Measurements from ENCODE around the gene NUAK2. TPM values are rescaled to one million over a fixed set of nuclear protein-coding genes. Genes with fewer than 3 reads are reported as not detected.

NUAK2 gene
- total and polyA plus RNA-seq, 2 of the 4 experiments (the other 2 are of a cell fraction), result 7.2 to 17.6 TPM

- Histone ChIP-seq H3K9ac (ENCODE audit: low read depth, low read length) (peak overlapping the region; percentile 14; the same call in 1 of the 2 replicates), H3K23ac (ENCODE audit: low read depth, low read length) (peak overlapping the region; percentile 71; the same call in 1 of the 2 replicates), H2BK20ac (ENCODE audit: low read depth, low read length) (peak overlapping the region; percentile 87; the same call in 1 of the 2 replicates), H4K5ac (ENCODE audit: low read depth, low read length) (peak overlapping the region; percentile 27; the same call in 1 of the 2 replicates), H3K79me1 (ENCODE audit: low read depth in 1 of 2, low read length in 2 of 2) (peaks cover 3 to 5% of the 10 kb centered on the region in 2 experiments; a peak in 2 of 4 replicates), H3K4me1 (ENCODE audit: control insufficient read depth, insufficient read depth, low read length) (peaks cover 15% of the 10 kb centered on the region), H3K4me2 (ENCODE audit: low read depth, low read length) (no peak overlapping the region), H2AK5ac (ENCODE audit: low read depth, low read length) (peak overlapping the region; percentile 90), H2BK5ac (ENCODE audit: low read depth, low read length, poor library complexity, severe bottlenecking) (peak overlapping the region; percentile 18), H3K4me3 (ENCODE audit: insufficient read depth, low read depth, low read length) (no peak overlapping the region), H3K56ac (ENCODE audit: extremely low read depth, insufficient read depth, low read length) (no peak overlapping the region), H3K36me3 (ENCODE audit: control insufficient read depth, insufficient read depth, low read length) (peaks cover 2% of the 10 kb centered on the region; the same call in 1 of the 2 replicates), H2AK9ac (replicated peaks; ENCODE audit: low read depth, low read length, poor library complexity) (peak overlapping the region; percentile 83), H2AFZ (replicated peaks; ENCODE audit: low read length, poor library complexity) (peak overlapping the region; percentile 75), H3K9me3 (ENCODE audit: control insufficient read depth, insufficient read depth, low read length) (no peaks in the 10 kb centered on the region), H4K8ac (ENCODE audit: low read depth in 2 of 2, low read length in 2 of 2) (peak overlapping the region in 1 of 2 experiments; percentile 15; a peak in 1 of 4 replicates), H3K14ac (replicated peaks; ENCODE audit: low read depth, low read length) (peak overlapping the region; percentile 46; the same call in 1 of the 2 replicates), H4K91ac (ENCODE audit: insufficient read depth, low read depth, low read length) (peak overlapping the region; percentile 7), H3K4ac (ENCODE audit: low read depth, low read length) (peak overlapping the region; percentile 83), H3K9me1 (ENCODE audit: insufficient read depth, low read length) (peaks cover 16% of the 10 kb centered on the region), H2BK120ac (ENCODE audit: low read depth, low read length) (peak overlapping the region; percentile 79), H3K18ac (ENCODE audit: low read depth, low read length) (0 out of 2 replicates have a peak overlapping the region, but pooled peaks have one; percentile 11), H4K20me1 (ENCODE audit: insufficient read depth, low read length) (no peaks in the 10 kb centered on the region), H3K27ac (ENCODE audit: insufficient read depth, low read length) (no peak overlapping the region; the same call in 1 of the 2 replicates), H2BK15ac (ENCODE audit: low read depth, low read length) (peak overlapping the region; percentile 42; the same call in 2 of the 3 replicates), H3K27me3 (ENCODE audit: control insufficient read depth, insufficient read depth, low read length) (no peaks in the 10 kb centered on the region)
- no peak for TF ChIP-seq CHD1 (IDR thresholded peaks at IDR 0.05; ENCODE audit: low read depth, low read length)
- TF ChIP-seq SMC3 (IDR thresholded peaks at IDR 0.05; ENCODE audit: low read depth, low read length), result no peak
- TF ChIP-seq MAFK (IDR thresholded peaks at IDR 0.05; ENCODE audit: low read depth, low read length), result no peak
- TF ChIP-seq FOS (IDR thresholded peaks at IDR 0.05; ENCODE audit: low read depth, low read length), result no peak
- TF ChIP-seq NFE2L2 (IDR thresholded peaks at IDR 0.05; ENCODE audit: low read depth, low read length), result no peak
- DNase-seq, result no peak
- ChIA-PET CTCF (interaction anchor here (0.6 to 5.4 kb wide), 25 partner anchors 9 to 251 kb away, joined by 3 to 126 read pairs (median 7); partner anchors contain the start of gene NUAK2), POLR2A (ENCODE audit: unreplicated experiment) (interaction anchor here (0.6 to 1.0 kb wide), 2 partner anchors 47 to 51 kb away, joined by 3 to 5 read pairs; partner anchors contain the start of gene NUAK2)
- WGBS, 2 experiments (ENCODE audit: extremely low coverage in 2 of 2, insufficient read length in 1 of 2), result no CpG with 5 or more reads among the region's 8 CpGs
- ATAC-seq (ENCODE audit: low read depth), result no peak; the same call in 1 of the 2 replicates
- intact Hi-C loops (cut with micrococcal nuclease) (loop anchor here (5.0 kb wide), 1 partner anchor 158 kb away; no protein-coding TSS in a partner anchor), in situ Hi-C loops (cut with MboI; ENCODE audit: low sequenced_read_pairs) (loop anchor here (10.0 to 25.0 kb wide), 2 partner anchors 211 to 462 kb away; no protein-coding TSS in a partner anchor), dilution Hi-C loops (cut with HindIII; ENCODE audit: low sequenced_read_pairs, unreplicated experiment) (no loop called here)
- no TSS peak for BruUV-seq (replicated peaks)
Observed at GRCh38 chr1:205274041-205274691, 47.4 kb downstream of the NUAK2 start.
